HepG2 (cell line): Measurements from ENCODE around the gene ITGAV. TPM values are rescaled to one million over a fixed set of nuclear protein-coding genes. Genes with fewer than 3 reads are reported as not detected.

Source experiments
- CREB1 ChIP-seq, 2 experiments: fragments of 450-650 bp in 1 of 2; IDR thresholded peaks; 2 replicates each; pipeline ENCODE4 v1.6.1; 2016 to 2017; ENCODE audit warnings: control low read depth in 1 of 2, mild to moderate bottlenecking in 1 of 2, missing compliant biosample characterization in 1 of 2, missing genetic modification characterization in 1 of 2
- KLF6 ChIP-seq: IDR thresholded peaks from 2 replicates; pipeline ENCODE4 v1.8.0; 2016; ENCODE audit warnings: missing biosample characterization, missing genetic modification reagents
- NFRKB ChIP-seq: fragments of 450-650 bp; IDR thresholded peaks from 2 replicates; pipeline ENCODE4 v1.6.1; 2017
- XRCC5 ChIP-seq: fragments of 200-400 bp; formaldehyde crosslinking; optimal IDR thresholded peaks from 2 replicates; pipeline ENCODE3; 2017; ENCODE audit warnings: mild to moderate bottlenecking, low read length
- ZFP36L2 ChIP-seq: sonication (generic); formaldehyde crosslinking; IDR thresholded peaks from 2 replicates; pipeline ENCODE4 v1.4.0; 2020; ENCODE audit warnings: missing genetic modification reagents
- ZNF558 ChIP-seq: sonication (generic); formaldehyde crosslinking; IDR thresholded peaks from 2 replicates; pipeline ENCODE4 v1.9.0; 2022; ENCODE audit warnings: mild to moderate bottlenecking, missing genetic modification reagents, borderline replicate concordance
- ZNF770 ChIP-seq: sonication (generic); formaldehyde crosslinking; IDR thresholded peaks from 2 replicates; pipeline ENCODE4 v1.5.0; 2020; ENCODE audit warnings: mild to moderate bottlenecking, missing genetic modification reagents
- ZNF792 ChIP-seq: IDR thresholded peaks from 2 replicates; pipeline ENCODE4 v1.6.1; 2016
- polyA plus RNA-seq, 8 experiments: library from polyadenylated mRNA; depleted of rRNA in 3 of 8; stranded (reverse) in 7 of 8; unstranded in 1 of 8; fragments of >200 nt; fragmentation: Illumina TruSeq in 4 of 8; extraction: Trizol in 4 of 8; gene quantifications; 2 replicates each; pipeline versions ENCODE4 v1.2.1 to v1.2.3, GENCODE V29; 2011 to 2016; ENCODE audit warnings: low read depth in 4 of 8, missing spikeins in 1 of 8, mixed read lengths in 1 of 8; ENCODE audit not compliant: insufficient read depth in 1 of 8
- total RNA-seq, 5 experiments: library from RNA; depleted of rRNA; stranded (reverse); fragments of >200 nt; fragmentation: Illumina TruSeq; extraction: Trizol; gene quantifications; 2 replicates each; pipeline ENCODE4 v1.2.3, GENCODE V29; 2016; ENCODE audit warnings: low read depth in 1 of 5
- TF ChIP-seq, protein P1 (sequence below): sonication (generic); formaldehyde crosslinking; IDR thresholded peaks from 2 replicates; pipeline ENCODE4 v1.5.0; 2020; ENCODE audit warnings: mild to moderate bottlenecking, missing genetic modification reagents, moderate library complexity
- TF ChIP-seq, protein P2 (sequence below): sonication (generic); formaldehyde crosslinking; IDR thresholded peaks from 2 replicates; pipeline ENCODE4 v1.5.0; 2020; ENCODE audit warnings: missing genetic modification reagents, mild to moderate bottlenecking, borderline replicate concordance

The ITGAV gene
- total and polyA plus RNA-seq, 2 of the 13 experiments (the other 11 are each of a cell fraction or from before 2014, with no cell fraction given) = 59.1 to 60.4 TPM

DNA sequence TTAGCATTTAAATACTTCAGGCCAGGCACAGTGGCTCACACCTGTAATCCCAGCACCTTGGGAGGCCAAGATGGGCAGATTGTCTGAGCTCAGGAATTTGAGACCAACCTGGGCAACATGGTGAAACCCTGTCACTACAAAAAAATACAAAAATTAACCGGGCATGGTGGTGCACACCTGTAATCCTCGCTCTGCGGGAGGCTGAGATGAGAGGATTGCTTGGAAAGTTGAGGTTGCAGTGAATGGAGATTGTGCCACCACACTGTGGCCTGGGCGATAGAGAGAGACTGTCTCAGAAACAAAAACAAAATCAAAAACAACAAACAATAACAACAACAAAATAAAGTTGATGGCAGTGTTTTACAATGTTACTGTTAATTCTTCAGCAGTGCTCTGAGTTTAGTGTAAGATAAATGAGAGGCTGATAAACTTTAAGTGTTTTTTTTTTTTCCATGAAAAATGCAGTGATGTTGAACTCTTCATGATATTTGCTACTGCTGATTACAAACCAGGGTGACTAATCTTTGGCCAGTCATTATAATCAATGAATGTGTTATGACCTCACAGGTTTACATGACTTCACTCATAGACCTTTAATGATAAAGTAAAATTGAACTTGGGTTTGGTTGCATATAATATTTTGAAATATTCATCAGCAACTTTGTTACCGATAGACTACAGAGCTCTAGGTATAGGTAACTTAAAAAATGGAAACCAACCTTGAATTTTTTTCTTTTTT lies 2.5 kb downstream of the ITGAV start (continued):
- TF ChIP-seq NFRKB (no peak), ZNF770 (CRISPR knock-in tag) (peak; percentile 64), ZNF558 (CRISPR knock-in tag) (no peak), CREB1 (IDR thresholded peaks at IDR 0.05) (peak; percentile 71), CREB1 (CRISPR knock-in tag; IDR thresholded peaks at IDR 0.05) (no peak), XRCC5 (no peak), ZFP36L2 (CRISPR knock-in tag) (no peak), ZNF792 (CRISPR knock-in tag) (no peak), KLF6 (CRISPR knock-in tag) (no peak)
- TF ChIP-seq, protein P1, sequence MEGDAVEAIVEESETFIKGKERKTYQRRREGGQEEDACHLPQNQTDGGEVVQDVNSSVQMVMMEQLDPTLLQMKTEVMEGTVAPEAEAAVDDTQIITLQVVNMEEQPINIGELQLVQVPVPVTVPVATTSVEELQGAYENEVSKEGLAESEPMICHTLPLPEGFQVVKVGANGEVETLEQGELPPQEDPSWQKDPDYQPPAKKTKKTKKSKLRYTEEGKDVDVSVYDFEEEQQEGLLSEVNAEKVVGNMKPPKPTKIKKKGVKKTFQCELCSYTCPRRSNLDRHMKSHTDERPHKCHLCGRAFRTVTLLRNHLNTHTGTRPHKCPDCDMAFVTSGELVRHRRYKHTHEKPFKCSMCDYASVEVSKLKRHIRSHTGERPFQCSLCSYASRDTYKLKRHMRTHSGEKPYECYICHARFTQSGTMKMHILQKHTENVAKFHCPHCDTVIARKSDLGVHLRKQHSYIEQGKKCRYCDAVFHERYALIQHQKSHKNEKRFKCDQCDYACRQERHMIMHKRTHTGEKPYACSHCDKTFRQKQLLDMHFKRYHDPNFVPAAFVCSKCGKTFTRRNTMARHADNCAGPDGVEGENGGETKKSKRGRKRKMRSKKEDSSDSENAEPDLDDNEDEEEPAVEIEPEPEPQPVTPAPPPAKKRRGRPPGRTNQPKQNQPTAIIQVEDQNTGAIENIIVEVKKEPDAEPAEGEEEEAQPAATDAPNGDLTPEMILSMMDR (CRISPR knock-in tag) = no peak
- TF ChIP-seq, protein P2, sequence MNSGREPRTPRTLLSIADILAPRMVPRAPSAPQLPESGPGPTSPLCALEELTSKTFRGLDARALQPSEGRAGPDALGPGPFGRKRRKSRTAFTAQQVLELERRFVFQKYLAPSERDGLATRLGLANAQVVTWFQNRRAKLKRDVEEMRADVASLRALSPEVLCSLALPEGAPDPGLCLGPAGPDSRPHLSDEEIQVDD (CRISPR knock-in tag) = no peak
